AG10803 (cell line): Measurements from ENCODE around the gene PRKCE.

ENCODE experiments used
- DNase-seq: peaks from one replicate; pipeline ENCODE4 v3.0.0; 2010; ENCODE audit warnings: low read depth
- H3K4me3 ChIP-seq: 2 replicates; pipeline ENCODE4 v1.5.1; 2011; ENCODE audit warnings: mild to moderate bottlenecking, low read length, control low read depth
- CTCF ChIP-seq: conservative IDR thresholded peaks from 2 replicates; pipeline ENCODE4 v1.5.1; 2011; ENCODE audit warnings: mild to moderate bottlenecking, low read length, control low read depth, inconsistent platforms

The PRKCE gene

DNA sequence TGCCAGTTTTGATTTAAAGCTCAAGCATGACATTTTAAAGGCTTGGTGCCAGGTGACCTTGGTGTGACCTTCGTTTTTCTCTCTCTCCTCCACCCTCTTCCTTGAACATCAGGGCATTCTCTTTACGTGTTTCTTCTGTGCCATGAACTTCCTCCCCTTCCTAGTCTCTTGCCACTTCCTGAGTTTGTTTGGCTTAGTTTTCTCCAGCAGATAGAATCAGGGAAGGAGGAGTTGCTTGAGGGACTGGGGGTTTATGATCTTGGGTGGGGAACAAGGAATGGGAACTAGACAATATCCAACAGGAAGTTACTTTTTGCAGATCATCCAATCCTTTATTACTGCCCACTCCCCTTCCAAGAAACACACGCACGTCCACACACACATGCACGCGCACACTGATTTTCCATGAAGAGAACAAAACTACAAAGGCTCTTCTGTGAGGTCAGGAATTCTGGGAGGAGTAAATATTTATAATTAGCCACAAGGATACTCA lies 435.1 kb downstream of the PRKCE start:
- TF ChIP-seq CTCF = no peak
- DNase-seq = no peak

DNA sequence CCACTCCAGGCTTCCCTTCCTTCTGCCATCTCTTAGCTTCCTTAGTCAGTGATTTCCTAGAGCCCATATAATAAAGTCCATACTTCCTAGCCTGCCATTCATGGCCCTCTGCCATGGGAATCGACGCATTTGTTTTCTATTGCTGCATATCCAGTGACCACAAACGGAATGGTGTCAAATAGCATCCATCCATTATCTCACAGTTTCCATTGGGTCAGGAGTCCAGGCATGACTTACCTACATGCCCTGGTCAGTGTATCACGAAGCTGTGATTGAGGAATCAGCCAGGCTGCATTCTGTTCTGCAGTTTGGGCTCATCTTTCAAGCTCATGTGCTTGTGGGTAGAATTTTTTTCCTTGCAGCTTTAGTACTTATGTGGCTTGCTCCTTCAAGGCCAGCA lies 436.0 kb downstream of the PRKCE start:
- H3K4me3 ChIP-seq = no peak overlapping the region
- TF ChIP-seq CTCF = no peak

More for the DNA sequence above, 435.1 kb downstream of the PRKCE start:
- H3K4me3 ChIP-seq = no peak overlapping the region

DNA sequence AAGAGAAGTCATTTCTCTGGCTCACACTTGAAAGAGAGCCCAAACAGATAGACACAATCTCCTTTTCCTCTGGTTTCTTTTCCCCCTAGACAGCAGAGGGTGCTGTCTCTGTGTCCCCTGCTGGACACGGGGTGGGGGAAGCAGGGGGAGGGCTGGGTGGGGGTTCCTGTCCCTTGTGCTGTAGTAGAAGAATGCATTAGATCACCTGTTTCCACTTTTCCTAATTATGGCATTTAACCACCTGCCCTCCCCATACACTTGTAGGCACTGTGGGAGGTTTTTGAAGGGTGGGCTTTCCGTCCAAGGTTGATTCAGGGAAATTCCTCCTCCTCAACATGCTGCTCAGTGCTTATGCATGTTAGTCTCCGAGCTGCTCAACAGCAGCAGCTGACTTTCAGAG lies 439.5 kb downstream of the PRKCE start:
- no peak for TF ChIP-seq CTCF
- no peak for DNase-seq
- no peak overlapping the region for H3K4me3 ChIP-seq

More for the DNA sequence above, 436.0 kb downstream of the PRKCE start:
- peak; percentile 23 for DNase-seq

DNA sequence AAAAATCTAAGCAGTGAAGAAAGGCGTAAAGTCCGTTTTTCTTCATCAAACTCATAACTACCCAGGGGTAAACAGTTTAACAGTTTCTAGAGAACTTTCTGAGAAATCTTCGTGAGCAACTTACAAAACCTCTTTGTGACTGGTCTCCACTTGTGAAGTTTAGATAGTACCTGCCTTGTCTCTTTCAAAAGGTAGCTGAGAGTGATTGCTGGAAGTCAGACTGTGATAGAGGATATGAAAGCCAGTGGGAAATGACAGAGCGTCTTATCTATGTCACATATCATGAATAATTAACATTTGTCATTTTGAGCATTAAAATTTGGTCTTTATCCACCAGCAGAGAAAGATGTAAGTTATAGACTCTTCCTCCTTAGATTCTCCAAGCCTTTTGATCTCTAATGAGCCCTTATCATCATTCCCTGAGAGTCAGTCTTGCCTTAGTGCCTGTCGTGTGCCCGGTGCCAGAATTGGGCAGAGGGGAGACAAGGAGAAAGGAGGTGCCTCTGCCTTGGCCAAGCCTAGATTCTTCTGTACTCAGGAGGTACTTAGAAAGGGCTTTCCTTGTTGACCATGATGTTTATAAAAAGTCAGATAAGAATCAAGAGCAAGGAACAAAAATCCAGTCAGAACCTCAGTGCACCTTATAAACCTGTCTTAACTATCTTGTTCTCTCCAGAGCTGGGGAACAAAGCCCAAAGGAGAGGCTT lies 440.6 kb downstream of the PRKCE start:
- no peak for DNase-seq
- TF ChIP-seq CTCF = no peak
- no peak overlapping the region for H3K4me3 ChIP-seq

DNA sequence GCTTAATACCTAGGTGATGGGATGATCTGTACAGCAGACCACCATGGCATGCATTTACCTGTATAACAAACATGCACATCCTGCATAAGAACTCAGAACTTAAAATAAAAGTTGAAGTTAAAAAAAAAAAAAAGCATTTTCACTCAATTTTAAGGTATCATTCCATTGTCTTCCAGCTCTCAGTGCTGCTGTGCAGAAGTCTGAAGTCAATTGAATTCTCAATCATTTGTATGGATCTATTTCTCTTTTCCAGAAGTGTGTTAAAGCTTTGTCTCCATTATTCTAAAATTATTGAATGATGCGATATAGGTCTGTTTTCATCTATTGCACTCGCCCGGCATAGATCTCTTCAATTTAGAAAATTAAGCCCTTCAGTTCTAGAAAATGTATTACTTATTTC lies 443.2 kb downstream of the PRKCE start:
- no peak for TF ChIP-seq CTCF
- DNase-seq = no peak
- H3K4me3 ChIP-seq = no peak overlapping the region

- DNase-seq = peak; percentile 74
- no peak for TF ChIP-seq CTCF
These were observed 444.4 kb downstream of the PRKCE start for GRCh38 chr2:46095830-46096229.

DNA sequence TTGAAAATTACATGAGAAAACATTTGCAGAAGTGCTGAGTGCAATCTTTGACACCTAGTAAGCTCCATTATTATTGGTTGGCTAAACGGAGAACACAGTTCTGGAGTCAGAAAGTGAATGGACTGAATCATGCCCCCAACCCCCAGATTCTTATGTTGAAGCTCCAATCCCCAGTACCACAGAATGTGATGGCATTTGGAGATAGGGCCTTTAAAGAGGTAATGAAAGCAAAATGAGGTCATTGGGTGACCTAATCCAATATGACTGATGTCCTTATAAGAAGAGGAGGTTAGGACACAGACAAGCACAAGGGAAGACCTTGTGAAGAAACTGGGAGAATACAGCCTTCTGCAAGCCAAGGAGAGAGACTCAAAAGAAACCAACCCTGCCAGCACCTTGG lies 444.8 kb downstream of the PRKCE start:
- TF ChIP-seq CTCF = no peak
- DNase-seq = no peak

More at GRCh38 chr2:46095830-46096229, 444.4 kb downstream of the PRKCE start:
- no peak overlapping the region for H3K4me3 ChIP-seq

More for the DNA sequence above, 444.8 kb downstream of the PRKCE start:
- no peak overlapping the region for H3K4me3 ChIP-seq
